GM23338 (cell line): ENCODE measurements around the gene LGALS3. TPM values are rescaled to one million over a fixed set of nuclear protein-coding genes. Genes with fewer than 3 reads are reported as not detected.

Experiments
- ATAC-seq: fragments of 200-7000 bp; cut with Tn5 transposase; 3 replicates; pipeline ENCODE4 v1.9.1; 2020
- DNase-seq: peaks from one replicate; pipeline ENCODE4 v3.0.0-alpha.2; 2015; ENCODE audit warnings: low spot score
- H2AFZ ChIP-seq: fragments of 200-600 bp; sonication (generic); 2 replicates; pipeline ENCODE4 v1.8.0; 2016; ENCODE audit warnings: antibody characterized with exemption, mild to moderate bottlenecking, moderate library complexity
- H3F3A ChIP-seq: fragments of 200-600 bp; sonication (generic); replicated peaks from 2 replicates; pipeline ENCODE4 v1.8.0; 2017; ENCODE audit warnings: antibody characterized with exemption, mixed run types, low read depth
- H3K27ac ChIP-seq: fragments of 200-600 bp; sonication (generic); 2 replicates; pipeline ENCODE4 v1.6.1; 2016; ENCODE audit warnings: low read depth
- H3K27me3 ChIP-seq: fragments of 200-600 bp; sonication (generic); 2 replicates; pipeline ENCODE4 v1.8.0; 2016; ENCODE audit warnings: mild to moderate bottlenecking, mixed run types, moderate library complexity; ENCODE audit not compliant: insufficient read depth
- H3K36me3 ChIP-seq: fragments of 200-600 bp; sonication (generic); 2 replicates; pipeline ENCODE4 v1.8.0; 2016; ENCODE audit warnings: mild to moderate bottlenecking; ENCODE audit not compliant: insufficient read depth
- H3K4me1 ChIP-seq: fragments of 200-600 bp; sonication (generic); 2 replicates; pipeline ENCODE4 v1.8.0; 2016; ENCODE audit warnings: mild to moderate bottlenecking, moderate library complexity; ENCODE audit not compliant: insufficient read depth
- H3K4me2 ChIP-seq: fragments of 200-600 bp; sonication (generic); 2 replicates; pipeline ENCODE4 v1.7.1; 2017; ENCODE audit warnings: mixed run types
- H3K4me3 ChIP-seq: fragments of 200-600 bp; sonication (generic); 2 replicates; pipeline ENCODE4 v1.6.1; 2016; ENCODE audit warnings: mixed run types
- H3K79me2 ChIP-seq: fragments of 200-600 bp; sonication (generic); replicated peaks from 2 replicates; pipeline ENCODE4 v1.8.0; 2017; ENCODE audit warnings: mild to moderate bottlenecking; ENCODE audit not compliant: insufficient read depth
- H3K9me2 ChIP-seq: fragments of 200-600 bp; sonication (generic); 2 replicates; pipeline ENCODE4 v1.8.0; 2017; ENCODE audit not compliant: insufficient read depth
- H4K20me1 ChIP-seq: fragments of 200-600 bp; sonication (generic); replicated peaks from 2 replicates; pipeline ENCODE4 v1.8.0; 2017; ENCODE audit warnings: mild to moderate bottlenecking; ENCODE audit not compliant: insufficient read depth
- H3K27ac Mint-ChIP-seq: 2 replicates; pipeline ENCODE4 v1.8.0; 2020; ENCODE audit warnings: inconsistent platforms, mild to moderate bottlenecking, moderate library complexity, mixed read lengths
- H3K27me3 Mint-ChIP-seq: 3 replicates; pipeline ENCODE4 v1.8.0; 2022; ENCODE audit warnings: low read depth, mild to moderate bottlenecking, moderate library complexity, mixed read lengths, inconsistent platforms; ENCODE audit not compliant: insufficient read depth, poor library complexity
- H3K36me3 Mint-ChIP-seq: 3 replicates; pipeline ENCODE4 v1.8.0; 2021; ENCODE audit warnings: low read depth, mild to moderate bottlenecking, inconsistent platforms, moderate library complexity, mixed read lengths
- H3K4me1 Mint-ChIP-seq: 3 replicates; pipeline ENCODE4 v1.8.0; 2020; ENCODE audit warnings: mild to moderate bottlenecking, inconsistent platforms, mixed read lengths
- H3K4me3 Mint-ChIP-seq: 3 replicates; pipeline ENCODE4 v1.8.0; 2021; ENCODE audit warnings: moderate library complexity, mild to moderate bottlenecking, inconsistent platforms, mixed read lengths
- H3K9me3 Mint-ChIP-seq: 3 replicates; pipeline ENCODE4 v1.8.0; 2020; ENCODE audit warnings: moderate library complexity, mild to moderate bottlenecking, inconsistent platforms, mixed read lengths
- EZH2phosphoT487 ChIP-seq: fragments of 200-600 bp; sonication (generic); IDR thresholded peaks from one replicate; pipeline ENCODE4 v1.8.1; 2018; ENCODE audit warnings: antibody characterized with exemption; ENCODE audit not compliant: unreplicated experiment
- STAT1 ChIP-seq: IDR thresholded peaks from one replicate; pipeline ENCODE4 v1.6.1; 2016; ENCODE audit warnings: antibody characterized with exemption; ENCODE audit not compliant: unreplicated experiment
- polyA plus RNA-seq: library from polyadenylated mRNA; unstranded; fragments of >200 nt; fragmentation: Nextera tagmentation; extraction: Ambion mirVana; gene quantifications from 2 replicates; pipeline ENCODE4 v1.2.1, GENCODE V29; 2016
- total RNA-seq: library from RNA; depleted of rRNA; stranded (reverse); fragments of >200 nt; shearing (Covaris generic); gene quantifications from 2 replicates; pipeline ENCODE4 v1.2.3, GENCODE V29; 2014
- TF ChIP-seq, protein P1 (sequence below): IDR thresholded peaks from one replicate; pipeline ENCODE4 v1.6.1; 2018; ENCODE audit warnings: antibody characterized with exemption; ENCODE audit not compliant: unreplicated experiment
- TF ChIP-seq, protein P2 (sequence below): fragments of 250-450 bp; sonication (Bioruptor Pico); IDR thresholded peaks from 2 replicates; pipeline ENCODE4 v1.5.0; 2020; ENCODE audit warnings: mild to moderate bottlenecking, moderate library complexity
- TF ChIP-seq, protein P3 (sequence below): IDR thresholded peaks from 2 replicates; pipeline ENCODE4 v1.6.1; 2016; ENCODE audit warnings: antibody characterized with exemption
- TF ChIP-seq, protein P4 (sequence below), 2 experiments: fragments of 200-600 bp in 1 of 2; sonication (generic) in 1 of 2; conservative IDR thresholded peaks; 2 replicates each; pipeline versions ENCODE4 v1.5.1 to v1.6.1; 2016 to 2017; ENCODE audit warnings: antibody characterized with exemption in 2 of 2, low read depth in 2 of 2, mild to moderate bottlenecking in 2 of 2, moderate library complexity in 1 of 2

Gene LGALS3
- total and polyA plus RNA-seq, 2 experiments from 2014 or later = 7.2 to 10.9 TPM

DNA sequence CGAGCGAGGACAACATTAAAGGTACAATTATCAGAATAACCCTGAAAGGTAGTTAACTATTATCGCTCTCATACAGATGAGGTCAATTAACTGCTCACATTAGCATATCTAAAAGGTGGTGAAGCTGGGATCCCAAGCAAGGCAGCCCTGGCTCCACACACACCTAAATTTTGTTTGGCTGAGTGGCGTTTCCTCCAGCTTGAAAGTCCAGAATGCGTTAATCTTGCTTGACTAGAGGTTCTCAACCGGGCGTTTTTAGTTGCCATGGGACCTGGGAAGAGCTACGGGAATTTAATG is 61.8 kb downstream of the LGALS3 start:
- peaks cover 11% of the 10 kb centered on the region; the same call in 1 of the 2 replicates for H4K20me1 ChIP-seq
- H3K27me3 ChIP-seq = no peaks in the 10 kb centered on the region
- ATAC-seq = peak; percentile 6
- Mint-ChIP-seq H3K4me1 (peaks cover 18% of the 10 kb centered on the region), H3K27ac (peak overlapping the region; percentile 97), H3K9me3 (peaks cover 2% of the 10 kb centered on the region; the same call in 1 of the 3 replicates), H3K36me3 (peaks cover 28% of the 10 kb centered on the region), H3K27me3 (peaks cover 6% of the 10 kb centered on the region), H3K4me3 (peak overlapping the region; percentile 98)
- H3K9me2 ChIP-seq = no peaks in the 10 kb centered on the region
- H3K27ac ChIP-seq = peak overlapping the region; percentile 82
- peak overlapping the region; percentile 88 for H3K4me2 ChIP-seq
- no peak overlapping the region; the same call in 1 of the 2 replicates for H2AFZ ChIP-seq
- H3K4me1 ChIP-seq = peaks cover 17% of the 10 kb centered on the region; the same call in 1 of the 2 replicates
- peaks cover 9% of the 10 kb centered on the region; the same call in 1 of the 2 replicates for H3K36me3 ChIP-seq
- H3K79me2 ChIP-seq = peaks cover 52% of the 10 kb centered on the region
- H3K4me3 ChIP-seq = peak overlapping the region; percentile 81
- DNase-seq = no peak
- TF ChIP-seq STAT1 = no peak
- H3F3A ChIP-seq = no peaks in the 10 kb centered on the region

DNA sequence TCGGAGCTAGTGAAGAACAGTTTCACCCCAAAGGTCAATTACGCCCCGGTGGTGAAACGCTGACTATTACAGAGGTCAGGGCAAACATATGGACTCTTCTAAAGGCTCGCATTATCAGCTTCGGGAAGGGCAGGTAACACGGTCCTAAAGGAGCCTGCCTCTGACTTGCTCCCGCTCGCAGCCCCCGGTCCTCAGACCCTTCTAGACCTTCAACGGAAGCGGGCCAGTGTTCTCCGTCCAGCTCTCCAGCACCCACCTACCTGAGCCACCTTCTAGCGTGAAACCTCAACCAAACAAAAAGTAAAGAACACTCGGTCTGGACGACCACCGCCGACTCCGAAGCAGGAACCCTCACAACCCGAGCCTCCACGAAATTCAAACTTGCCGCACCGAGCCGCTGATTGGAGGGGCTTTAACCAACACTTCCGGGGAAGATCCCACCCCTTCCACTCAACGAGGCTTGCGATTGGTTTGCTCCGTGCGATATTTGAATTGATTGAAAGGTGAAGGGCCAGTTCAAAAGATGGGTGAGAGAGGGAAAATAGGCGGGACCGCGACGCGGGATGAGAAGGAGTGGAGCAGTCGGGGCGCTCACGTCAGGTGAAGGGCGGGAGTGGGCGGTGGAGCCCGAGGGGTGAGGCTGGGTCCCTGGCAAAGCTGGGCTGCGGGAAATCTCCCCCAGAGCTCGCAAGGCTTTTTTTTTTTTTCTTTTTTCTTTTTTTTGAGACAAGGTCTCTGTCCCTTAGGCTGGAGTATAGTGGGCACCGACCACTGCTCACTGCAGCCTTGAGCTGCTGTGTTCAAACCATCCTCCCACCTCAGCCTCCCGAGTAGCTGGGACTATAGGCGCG is 62.4 kb downstream of the LGALS3 start, which contains the start of gene DLGAP5:
TSS of gene DLGAP5 (minus strand) at position 383 of the 851 bp plus-strand sequence. CDS start 2,406 bp downstream, outside the sequence.
- peak within 1 kb of the TSS; percentile 21 for H2AFZ ChIP-seq
- Mint-ChIP-seq H3K27ac (peak within 1 kb of the TSS; percentile 97), H3K36me3 (peaks cover 25% of the 10 kb centered on the region), H3K9me3 (peaks cover 2% of the 10 kb centered on the region; the same call in 1 of the 3 replicates), H3K27me3 (peaks cover 6% of the 10 kb centered on the region), H3K4me1 (peaks cover 18% of the 10 kb centered on the region), H3K4me3 (peak within 1 kb of the TSS; percentile 98)
- H3F3A ChIP-seq = no peaks in the 10 kb centered on the region
- H3K4me3 ChIP-seq = peak within 1 kb of the TSS; percentile 81
- peaks cover 46% of the 10 kb centered on the region for H3K79me2 ChIP-seq
- H3K27ac ChIP-seq = peak within 1 kb of the TSS; percentile 82
- ATAC-seq = peak; percentile 95
- peak; percentile 99 for DNase-seq
- peak within 1 kb of the TSS; percentile 88 for H3K4me2 ChIP-seq
- no peaks in the 10 kb centered on the region for H3K27me3 ChIP-seq
- peaks cover 11% of the 10 kb centered on the region; the same call in 1 of the 2 replicates for H4K20me1 ChIP-seq
- no peaks in the 10 kb centered on the region for H3K9me2 ChIP-seq
- H3K36me3 ChIP-seq = peaks cover 9% of the 10 kb centered on the region; the same call in 1 of the 2 replicates
- peaks cover 17% of the 10 kb centered on the region; the same call in 1 of the 2 replicates for H3K4me1 ChIP-seq
- TF ChIP-seq, protein P1, sequence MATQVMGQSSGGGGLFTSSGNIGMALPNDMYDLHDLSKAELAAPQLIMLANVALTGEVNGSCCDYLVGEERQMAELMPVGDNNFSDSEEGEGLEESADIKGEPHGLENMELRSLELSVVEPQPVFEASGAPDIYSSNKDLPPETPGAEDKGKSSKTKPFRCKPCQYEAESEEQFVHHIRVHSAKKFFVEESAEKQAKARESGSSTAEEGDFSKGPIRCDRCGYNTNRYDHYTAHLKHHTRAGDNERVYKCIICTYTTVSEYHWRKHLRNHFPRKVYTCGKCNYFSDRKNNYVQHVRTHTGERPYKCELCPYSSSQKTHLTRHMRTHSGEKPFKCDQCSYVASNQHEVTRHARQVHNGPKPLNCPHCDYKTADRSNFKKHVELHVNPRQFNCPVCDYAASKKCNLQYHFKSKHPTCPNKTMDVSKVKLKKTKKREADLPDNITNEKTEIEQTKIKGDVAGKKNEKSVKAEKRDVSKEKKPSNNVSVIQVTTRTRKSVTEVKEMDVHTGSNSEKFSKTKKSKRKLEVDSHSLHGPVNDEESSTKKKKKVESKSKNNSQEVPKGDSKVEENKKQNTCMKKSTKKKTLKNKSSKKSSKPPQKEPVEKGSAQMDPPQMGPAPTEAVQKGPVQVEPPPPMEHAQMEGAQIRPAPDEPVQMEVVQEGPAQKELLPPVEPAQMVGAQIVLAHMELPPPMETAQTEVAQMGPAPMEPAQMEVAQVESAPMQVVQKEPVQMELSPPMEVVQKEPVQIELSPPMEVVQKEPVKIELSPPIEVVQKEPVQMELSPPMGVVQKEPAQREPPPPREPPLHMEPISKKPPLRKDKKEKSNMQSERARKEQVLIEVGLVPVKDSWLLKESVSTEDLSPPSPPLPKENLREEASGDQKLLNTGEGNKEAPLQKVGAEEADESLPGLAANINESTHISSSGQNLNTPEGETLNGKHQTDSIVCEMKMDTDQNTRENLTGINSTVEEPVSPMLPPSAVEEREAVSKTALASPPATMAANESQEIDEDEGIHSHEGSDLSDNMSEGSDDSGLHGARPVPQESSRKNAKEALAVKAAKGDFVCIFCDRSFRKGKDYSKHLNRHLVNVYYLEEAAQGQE = no peak
- TF ChIP-seq, protein P2, sequence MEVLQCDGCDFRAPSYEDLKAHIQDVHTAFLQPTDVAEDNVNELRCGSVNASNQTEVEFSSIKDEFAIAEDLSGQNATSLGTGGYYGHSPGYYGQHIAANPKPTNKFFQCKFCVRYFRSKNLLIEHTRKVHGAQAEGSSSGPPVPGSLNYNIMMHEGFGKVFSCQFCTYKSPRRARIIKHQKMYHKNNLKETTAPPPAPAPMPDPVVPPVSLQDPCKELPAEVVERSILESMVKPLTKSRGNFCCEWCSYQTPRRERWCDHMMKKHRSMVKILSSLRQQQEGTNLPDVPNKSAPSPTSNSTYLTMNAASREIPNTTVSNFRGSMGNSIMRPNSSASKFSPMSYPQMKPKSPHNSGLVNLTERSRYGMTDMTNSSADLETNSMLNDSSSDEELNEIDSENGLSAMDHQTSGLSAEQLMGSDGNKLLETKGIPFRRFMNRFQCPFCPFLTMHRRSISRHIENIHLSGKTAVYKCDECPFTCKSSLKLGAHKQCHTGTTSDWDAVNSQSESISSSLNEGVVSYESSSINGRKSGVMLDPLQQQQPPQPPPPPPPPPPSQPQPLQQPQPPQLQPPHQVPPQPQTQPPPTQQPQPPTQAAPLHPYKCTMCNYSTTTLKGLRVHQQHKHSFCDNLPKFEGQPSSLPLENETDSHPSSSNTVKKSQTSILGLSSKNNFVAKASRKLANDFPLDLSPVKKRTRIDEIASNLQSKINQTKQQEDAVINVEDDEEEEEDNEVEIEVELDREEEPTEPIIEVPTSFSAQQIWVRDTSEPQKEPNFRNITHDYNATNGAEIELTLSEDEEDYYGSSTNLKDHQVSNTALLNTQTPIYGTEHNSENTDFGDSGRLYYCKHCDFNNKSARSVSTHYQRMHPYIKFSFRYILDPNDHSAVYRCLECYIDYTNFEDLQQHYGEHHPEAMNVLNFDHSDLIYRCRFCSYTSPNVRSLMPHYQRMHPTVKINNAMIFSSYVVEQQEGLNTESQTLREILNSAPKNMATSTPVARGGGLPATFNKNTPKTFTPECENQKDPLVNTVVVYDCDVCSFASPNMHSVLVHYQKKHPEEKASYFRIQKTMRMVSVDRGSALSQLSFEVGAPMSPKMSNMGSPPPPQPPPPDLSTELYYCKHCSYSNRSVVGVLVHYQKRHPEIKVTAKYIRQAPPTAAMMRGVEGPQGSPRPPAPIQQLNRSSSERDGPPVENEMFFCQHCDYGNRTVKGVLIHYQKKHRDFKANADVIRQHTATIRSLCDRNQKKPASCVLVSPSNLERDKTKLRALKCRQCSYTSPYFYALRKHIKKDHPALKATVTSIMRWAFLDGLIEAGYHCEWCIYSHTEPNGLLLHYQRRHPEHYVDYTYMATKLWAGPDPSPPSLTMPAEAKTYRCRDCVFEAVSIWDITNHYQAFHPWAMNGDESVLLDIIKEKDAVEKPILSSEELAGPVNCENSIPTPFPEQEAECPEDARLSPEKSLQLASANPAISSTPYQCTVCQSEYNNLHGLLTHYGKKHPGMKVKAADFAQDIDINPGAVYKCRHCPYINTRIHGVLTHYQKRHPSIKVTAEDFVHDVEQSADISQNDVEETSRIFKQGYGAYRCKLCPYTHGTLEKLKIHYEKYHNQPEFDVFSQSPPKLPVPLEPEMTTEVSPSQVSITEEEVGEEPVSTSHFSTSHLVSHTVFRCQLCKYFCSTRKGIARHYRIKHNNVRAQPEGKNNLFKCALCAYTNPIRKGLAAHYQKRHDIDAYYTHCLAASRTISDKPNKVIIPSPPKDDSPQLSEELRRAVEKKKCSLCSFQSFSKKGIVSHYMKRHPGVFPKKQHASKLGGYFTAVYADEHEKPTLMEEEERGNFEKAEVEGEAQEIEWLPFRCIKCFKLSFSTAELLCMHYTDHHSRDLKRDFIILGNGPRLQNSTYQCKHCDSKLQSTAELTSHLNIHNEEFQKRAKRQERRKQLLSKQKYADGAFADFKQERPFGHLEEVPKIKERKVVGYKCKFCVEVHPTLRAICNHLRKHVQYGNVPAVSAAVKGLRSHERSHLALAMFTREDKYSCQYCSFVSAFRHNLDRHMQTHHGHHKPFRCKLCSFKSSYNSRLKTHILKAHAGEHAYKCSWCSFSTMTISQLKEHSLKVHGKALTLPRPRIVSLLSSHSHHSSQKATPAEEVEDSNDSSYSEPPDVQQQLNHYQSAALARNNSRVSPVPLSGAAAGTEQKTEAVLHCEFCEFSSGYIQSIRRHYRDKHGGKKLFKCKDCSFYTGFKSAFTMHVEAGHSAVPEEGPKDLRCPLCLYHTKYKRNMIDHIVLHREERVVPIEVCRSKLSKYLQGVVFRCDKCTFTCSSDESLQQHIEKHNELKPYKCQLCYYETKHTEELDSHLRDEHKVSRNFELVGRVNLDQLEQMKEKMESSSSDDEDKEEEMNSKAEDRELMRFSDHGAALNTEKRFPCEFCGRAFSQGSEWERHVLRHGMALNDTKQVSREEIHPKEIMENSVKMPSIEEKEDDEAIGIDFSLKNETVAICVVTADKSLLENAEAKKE (CRISPR knock-in tag) = no peak
- TF ChIP-seq, protein P3, sequence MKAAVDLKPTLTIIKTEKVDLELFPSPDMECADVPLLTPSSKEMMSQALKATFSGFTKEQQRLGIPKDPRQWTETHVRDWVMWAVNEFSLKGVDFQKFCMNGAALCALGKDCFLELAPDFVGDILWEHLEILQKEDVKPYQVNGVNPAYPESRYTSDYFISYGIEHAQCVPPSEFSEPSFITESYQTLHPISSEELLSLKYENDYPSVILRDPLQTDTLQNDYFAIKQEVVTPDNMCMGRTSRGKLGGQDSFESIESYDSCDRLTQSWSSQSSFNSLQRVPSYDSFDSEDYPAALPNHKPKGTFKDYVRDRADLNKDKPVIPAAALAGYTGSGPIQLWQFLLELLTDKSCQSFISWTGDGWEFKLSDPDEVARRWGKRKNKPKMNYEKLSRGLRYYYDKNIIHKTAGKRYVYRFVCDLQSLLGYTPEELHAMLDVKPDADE = no peak
- TF ChIP-seq STAT1 = no peak
- TF ChIP-seq, protein P4, sequence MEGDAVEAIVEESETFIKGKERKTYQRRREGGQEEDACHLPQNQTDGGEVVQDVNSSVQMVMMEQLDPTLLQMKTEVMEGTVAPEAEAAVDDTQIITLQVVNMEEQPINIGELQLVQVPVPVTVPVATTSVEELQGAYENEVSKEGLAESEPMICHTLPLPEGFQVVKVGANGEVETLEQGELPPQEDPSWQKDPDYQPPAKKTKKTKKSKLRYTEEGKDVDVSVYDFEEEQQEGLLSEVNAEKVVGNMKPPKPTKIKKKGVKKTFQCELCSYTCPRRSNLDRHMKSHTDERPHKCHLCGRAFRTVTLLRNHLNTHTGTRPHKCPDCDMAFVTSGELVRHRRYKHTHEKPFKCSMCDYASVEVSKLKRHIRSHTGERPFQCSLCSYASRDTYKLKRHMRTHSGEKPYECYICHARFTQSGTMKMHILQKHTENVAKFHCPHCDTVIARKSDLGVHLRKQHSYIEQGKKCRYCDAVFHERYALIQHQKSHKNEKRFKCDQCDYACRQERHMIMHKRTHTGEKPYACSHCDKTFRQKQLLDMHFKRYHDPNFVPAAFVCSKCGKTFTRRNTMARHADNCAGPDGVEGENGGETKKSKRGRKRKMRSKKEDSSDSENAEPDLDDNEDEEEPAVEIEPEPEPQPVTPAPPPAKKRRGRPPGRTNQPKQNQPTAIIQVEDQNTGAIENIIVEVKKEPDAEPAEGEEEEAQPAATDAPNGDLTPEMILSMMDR (conservative IDR thresholded peaks at IDR 0.05; ENCODE audit: low read depth in 2 of 2) = no peak
- no peak for TF ChIP-seq EZH2phosphoT487
